ENCODE measurements around the gene MLLT3. TPM values are rescaled to one million over a fixed set of nuclear protein-coding genes. Genes with fewer than 3 reads are reported as not detected.

The MLLT3 gene
- total and polyA plus RNA-seq, 2 of the 8 experiments (the other 6 are each of a cell fraction or from before 2014, with no cell fraction given) = 5.9 to 9.6 TPM

DNA sequence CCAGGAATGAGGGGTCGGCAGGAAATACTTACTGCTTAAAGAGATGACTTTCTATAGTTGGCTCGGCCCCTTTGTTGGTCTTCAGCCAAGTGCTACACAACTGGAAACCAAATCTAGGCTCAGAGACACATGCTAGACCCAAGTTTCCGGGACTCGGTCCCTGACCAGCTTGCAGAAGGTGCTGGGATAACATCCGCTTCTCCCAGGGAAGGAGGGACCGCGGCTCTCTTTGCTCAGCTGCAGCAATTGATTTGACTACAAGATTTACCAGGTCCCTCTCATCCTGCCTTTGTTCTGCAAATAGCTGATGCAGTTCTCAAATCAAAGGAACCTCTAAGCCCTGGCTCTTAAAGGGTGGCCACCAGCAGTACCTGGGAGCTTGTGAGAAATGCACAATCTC is 314.7 kb downstream of the MLLT3 start (continued):
- TF ChIP-seq, protein P1, sequence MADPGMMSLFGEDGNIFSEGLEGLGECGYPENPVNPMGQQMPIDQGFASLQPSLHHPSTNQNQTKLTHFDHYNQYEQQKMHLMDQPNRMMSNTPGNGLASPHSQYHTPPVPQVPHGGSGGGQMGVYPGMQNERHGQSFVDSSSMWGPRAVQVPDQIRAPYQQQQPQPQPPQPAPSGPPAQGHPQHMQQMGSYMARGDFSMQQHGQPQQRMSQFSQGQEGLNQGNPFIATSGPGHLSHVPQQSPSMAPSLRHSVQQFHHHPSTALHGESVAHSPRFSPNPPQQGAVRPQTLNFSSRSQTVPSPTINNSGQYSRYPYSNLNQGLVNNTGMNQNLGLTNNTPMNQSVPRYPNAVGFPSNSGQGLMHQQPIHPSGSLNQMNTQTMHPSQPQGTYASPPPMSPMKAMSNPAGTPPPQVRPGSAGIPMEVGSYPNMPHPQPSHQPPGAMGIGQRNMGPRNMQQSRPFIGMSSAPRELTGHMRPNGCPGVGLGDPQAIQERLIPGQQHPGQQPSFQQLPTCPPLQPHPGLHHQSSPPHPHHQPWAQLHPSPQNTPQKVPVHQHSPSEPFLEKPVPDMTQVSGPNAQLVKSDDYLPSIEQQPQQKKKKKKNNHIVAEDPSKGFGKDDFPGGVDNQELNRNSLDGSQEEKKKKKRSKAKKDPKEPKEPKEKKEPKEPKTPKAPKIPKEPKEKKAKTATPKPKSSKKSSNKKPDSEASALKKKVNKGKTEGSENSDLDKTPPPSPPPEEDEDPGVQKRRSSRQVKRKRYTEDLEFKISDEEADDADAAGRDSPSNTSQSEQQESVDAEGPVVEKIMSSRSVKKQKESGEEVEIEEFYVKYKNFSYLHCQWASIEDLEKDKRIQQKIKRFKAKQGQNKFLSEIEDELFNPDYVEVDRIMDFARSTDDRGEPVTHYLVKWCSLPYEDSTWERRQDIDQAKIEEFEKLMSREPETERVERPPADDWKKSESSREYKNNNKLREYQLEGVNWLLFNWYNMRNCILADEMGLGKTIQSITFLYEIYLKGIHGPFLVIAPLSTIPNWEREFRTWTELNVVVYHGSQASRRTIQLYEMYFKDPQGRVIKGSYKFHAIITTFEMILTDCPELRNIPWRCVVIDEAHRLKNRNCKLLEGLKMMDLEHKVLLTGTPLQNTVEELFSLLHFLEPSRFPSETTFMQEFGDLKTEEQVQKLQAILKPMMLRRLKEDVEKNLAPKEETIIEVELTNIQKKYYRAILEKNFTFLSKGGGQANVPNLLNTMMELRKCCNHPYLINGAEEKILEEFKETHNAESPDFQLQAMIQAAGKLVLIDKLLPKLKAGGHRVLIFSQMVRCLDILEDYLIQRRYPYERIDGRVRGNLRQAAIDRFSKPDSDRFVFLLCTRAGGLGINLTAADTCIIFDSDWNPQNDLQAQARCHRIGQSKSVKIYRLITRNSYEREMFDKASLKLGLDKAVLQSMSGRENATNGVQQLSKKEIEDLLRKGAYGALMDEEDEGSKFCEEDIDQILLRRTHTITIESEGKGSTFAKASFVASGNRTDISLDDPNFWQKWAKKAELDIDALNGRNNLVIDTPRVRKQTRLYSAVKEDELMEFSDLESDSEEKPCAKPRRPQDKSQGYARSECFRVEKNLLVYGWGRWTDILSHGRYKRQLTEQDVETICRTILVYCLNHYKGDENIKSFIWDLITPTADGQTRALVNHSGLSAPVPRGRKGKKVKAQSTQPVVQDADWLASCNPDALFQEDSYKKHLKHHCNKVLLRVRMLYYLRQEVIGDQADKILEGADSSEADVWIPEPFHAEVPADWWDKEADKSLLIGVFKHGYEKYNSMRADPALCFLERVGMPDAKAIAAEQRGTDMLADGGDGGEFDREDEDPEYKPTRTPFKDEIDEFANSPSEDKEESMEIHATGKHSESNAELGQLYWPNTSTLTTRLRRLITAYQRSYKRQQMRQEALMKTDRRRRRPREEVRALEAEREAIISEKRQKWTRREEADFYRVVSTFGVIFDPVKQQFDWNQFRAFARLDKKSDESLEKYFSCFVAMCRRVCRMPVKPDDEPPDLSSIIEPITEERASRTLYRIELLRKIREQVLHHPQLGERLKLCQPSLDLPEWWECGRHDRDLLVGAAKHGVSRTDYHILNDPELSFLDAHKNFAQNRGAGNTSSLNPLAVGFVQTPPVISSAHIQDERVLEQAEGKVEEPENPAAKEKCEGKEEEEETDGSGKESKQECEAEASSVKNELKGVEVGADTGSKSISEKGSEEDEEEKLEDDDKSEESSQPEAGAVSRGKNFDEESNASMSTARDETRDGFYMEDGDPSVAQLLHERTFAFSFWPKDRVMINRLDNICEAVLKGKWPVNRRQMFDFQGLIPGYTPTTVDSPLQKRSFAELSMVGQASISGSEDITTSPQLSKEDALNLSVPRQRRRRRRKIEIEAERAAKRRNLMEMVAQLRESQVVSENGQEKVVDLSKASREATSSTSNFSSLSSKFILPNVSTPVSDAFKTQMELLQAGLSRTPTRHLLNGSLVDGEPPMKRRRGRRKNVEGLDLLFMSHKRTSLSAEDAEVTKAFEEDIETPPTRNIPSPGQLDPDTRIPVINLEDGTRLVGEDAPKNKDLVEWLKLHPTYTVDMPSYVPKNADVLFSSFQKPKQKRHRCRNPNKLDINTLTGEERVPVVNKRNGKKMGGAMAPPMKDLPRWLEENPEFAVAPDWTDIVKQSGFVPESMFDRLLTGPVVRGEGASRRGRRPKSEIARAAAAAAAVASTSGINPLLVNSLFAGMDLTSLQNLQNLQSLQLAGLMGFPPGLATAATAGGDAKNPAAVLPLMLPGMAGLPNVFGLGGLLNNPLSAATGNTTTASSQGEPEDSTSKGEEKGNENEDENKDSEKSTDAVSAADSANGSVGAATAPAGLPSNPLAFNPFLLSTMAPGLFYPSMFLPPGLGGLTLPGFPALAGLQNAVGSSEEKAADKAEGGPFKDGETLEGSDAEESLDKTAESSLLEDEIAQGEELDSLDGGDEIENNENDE (IDR thresholded peaks at IDR 0.05; ENCODE audit: insufficient replicate concordance, low read length) = no peak
- TF ChIP-seq TCF12 (IDR thresholded peaks at IDR 0.05; ENCODE audit: low read depth, low read length) = 0 out of 2 replicates have a peak, but pooled peaks have one; percentile 18

All from H1 (cell line).